NCI-H510A (cell line): ENCODE measurements around the gene MBTPS1.

Experiments used
- DNase-seq: peaks from one replicate; lab custom pipeline; 2025; lab: John Stamatoyannopoulos, UW

The MBTPS1 gene

DNA sequence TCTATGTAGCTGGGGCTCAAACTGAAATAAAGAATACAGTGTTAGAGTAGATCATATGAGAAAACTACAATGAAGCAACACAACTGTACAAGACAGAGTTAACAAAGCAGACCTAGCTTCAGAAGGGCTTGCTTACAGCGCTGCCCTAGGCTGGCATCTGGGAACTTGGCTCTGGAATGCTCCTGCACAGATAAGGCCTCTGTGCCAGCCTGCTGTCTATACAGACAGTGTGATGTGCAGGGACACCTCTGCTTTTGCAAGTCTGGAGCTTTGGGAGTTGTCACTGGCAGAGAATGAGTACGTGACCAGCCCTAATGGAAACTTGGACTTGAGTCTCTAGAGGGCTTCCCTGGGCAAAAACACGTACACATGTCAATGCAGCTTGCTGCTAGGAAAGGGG, 42.0 kb downstream of the MBTPS1 start:
- no peak for DNase-seq

DNA sequence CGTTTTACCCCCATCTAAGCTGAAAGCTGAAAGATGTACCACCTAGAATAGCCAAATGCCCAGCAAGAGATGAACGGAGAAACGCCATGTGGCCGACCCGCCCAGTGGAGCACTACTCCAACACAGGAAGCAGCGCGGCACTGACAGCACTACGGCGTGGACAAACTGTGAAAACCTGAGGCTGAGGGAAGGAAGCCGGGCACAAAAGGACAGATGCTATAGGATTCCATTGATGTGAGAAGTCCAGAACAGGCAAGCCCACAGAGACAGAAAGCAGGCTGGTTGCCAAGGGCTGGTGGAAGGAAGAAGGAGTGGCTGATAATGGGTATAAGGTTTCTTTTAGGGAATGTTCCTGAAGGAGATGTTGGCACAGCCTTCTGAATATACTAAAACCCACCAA, 44.7 kb downstream of the MBTPS1 start:
- no peak for DNase-seq

DNA sequence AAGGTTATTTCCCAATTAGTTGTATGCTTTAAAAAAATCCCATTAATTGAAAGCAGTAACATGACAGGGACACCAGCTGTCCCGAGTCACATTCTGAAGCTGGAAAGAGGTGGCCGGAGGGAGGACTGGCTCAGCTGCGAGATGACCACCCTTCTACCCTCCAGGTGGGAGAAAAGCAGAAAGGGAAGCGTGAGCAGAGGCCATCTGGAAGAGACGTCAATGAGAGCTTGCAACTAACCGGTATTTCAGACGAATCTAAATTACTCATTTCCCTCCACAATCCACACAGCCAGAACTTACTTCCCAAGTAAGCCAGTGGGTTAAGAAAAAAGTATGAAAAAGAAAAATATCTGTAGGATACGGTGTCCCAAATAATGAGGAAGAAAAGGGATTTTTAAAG, 45.6 kb downstream of the MBTPS1 start:
- DNase-seq: no peak

DNA sequence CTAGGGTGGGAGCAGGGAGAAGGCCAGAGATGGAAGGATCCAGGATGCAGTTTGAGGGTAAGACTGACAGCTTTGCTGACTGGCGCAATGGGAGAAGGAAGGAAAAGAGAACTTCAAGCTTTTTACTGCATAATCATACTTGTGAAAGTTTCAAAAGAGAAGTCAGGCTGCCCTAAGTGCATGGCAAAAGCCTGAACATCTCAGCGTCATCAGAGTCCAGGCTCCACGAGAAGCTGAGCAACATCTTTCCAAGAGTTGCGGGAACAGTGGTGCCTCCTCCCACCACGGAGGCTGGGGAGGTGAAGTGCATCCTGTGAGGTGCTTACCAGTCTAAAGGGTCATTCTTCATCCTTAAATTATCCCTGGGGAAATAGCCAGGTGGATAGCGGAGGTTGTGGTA, 47.2 kb downstream of the MBTPS1 start:
- DNase-seq: no peak

DNA sequence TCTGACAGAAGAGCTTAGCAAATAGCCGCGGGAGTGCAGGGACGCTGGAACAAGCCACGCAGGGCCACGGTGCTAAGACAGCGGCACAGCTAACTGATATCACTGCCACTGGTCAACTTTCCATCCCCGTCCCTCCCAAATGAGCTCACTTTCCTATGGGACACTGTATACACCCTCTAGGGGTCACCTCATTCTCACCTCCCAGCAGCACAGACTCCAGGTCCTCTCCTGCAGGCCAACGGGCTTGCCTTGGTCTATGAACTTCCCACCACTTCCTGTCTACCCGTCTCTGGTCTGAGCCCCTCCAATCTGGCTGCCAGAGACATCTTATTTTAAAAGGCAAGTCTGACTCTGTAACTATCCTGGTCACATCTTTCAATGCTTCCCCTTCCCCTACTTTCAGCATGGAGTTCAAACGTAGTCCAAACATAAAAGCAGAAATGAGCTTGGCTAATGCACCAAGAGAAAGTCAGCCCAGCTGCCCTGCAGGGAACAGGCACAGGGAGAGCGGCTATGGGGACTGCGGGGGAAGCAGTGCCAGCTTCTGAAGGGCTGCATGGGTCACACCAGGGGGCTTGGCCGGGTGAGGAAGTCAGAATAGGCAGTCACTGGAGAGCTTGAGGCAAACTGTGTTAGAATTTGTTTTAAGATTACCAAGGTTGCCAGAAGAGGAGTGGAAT, 47.8 kb downstream of the MBTPS1 start:
- DNase-seq: no peak

DNA sequence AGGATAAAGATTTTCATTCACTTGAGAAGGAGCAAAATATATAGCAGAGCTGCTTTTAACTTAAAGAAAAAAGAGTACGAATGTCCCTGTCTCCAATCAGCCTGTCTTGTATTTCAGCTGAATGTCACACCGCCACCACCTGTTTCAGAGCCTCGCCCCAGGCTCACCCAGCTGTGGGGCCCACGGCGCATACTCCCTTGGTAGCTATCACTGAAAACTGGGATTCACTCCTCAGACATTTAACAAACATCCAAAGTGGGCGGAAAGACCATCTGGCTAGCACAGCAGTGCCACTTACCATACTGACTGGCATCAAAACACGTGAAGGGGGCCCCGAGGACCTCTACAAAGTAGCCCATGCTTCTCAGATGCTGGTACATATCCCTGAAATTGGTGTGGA, 48.7 kb downstream of the MBTPS1 start:
- no peak for DNase-seq

DNA sequence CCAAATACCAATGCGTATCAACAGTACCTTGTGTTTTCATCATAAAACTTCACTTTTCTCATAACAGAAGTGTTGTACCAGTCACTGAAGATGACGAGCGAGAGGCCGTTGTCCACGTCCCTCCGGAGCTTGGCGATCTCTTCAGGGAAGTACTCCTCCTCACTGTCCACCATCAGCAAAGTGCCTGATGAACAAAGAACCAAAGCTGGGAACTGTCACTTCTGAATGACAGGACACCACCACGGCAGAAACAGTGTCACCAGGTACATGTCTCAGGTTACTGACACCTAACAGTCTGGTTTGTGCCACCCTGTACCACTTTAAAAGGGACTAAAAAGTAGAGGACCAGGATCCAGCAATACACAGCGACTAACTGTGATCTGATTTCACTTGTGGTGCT, 49.1 kb downstream of the MBTPS1 start:
- no peak for DNase-seq

DNA sequence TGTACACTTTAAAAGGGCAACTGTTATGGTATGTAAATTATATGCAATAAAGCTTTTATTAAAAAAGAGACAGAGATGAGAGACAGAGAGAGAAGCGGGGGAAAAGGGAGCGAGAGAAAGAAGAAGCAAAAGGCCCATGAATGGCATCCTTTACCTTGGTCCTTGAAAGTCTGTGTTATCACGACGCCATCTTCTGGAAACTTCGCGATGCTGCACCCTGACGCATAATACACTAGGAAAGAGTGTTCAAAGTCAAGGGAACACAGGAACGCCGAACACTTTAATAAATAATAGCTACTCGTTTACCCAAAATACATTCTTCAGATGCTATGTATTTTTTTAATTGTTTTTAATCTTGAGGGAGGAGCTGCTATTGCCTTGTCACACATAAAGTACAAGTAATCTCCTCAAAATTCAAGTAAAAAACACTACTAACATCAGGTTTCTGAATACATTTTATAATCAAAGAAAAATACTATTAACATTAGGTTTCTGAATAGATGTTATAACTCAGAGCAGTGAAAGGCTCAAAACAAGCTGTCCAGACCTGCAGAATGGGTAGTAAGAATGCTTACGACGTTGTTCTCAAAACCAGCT, 51.1 kb downstream of the MBTPS1 start:
- no peak for DNase-seq

DNA sequence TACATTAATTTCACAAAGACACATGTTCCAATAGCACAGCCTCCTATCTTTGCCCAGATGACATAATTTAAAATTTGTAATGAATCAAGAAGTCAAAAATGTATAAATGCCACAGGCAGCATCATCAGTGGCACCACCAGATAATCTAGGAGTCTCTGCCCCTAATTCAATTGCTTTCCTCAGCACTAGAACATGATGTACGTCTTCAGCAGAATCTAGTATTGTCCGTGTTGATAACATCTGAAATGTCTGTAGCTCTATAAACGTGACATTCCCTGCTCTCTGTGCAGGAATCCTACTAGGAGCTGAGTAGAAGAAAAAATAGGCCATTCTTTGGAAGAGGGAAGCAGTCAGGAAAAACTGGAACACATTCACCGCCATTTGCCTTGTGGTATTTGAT, 52.8 kb downstream of the MBTPS1 start:
- DNase-seq: no peak

DNA sequence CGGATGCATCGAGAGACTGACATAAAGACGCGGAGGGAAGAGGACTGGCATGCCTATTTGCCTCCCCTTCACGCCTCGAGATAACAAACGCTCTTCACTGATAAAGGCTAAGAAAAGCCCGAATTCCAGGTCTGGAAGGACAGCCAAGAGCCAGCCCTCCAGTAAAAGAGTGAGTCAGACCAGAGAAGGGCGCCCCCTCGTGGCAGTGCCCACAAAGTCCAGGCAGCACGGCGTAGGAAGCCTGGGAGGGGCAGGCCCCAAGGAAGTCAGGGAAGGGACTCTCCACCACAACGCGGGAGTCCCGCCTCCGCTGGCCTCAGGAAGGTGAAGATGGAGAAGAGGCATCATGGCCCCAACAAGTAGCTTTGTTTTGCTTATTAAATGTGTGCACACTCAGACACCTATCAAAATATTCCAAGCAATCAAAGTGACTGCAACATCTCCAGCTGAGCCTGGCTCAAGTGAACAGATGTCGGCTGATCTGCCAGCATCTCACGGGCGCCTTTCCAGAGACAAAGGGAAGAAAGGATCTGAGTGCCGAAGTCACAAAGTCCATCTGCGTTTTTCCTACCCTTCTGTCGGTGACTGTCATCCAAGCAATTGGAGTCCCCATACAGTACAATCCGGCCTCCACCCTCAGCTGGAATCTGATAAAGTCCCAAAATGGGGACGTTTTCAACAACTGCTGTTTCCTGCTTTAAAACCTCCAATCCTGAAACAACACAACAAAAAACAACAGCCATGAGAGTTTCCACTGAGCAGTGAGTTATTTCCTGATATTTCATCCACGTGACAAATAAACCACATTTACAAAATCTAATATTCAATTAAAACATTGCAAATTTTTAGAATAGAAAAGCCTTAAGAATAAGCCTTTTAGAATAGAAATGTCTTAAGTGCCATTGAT, 53.8 kb downstream of the MBTPS1 start:
- DNase-seq: no peak

DNA sequence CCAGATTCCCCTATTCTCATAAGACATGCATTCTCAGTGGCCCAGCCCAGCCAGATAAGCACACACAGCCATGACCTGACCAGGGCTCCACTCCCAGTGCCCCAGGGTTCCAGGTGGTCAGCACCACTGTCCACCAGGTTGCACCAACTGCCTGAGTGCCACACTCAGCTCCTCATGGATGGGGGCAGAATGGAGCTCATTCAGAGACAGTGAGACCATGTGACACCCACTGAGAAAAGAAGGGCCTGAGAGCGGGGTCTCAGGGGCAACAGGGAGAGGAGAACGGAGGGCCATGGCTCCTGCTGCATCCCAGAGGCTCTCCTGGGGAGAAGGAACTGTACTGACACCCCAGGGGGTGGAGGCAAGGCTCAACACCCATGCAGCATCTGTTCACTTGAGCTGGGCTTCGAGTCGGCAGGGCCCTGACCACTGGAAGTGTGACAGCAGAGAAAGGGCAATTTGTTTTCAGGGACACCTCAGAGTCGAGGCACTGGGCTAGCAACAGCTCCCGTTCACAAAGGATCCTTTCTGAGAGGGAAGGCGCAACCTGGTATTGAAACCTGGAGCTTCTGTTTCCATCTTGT, 55.4 kb downstream of the MBTPS1 start:
- DNase-seq: no peak

DNA sequence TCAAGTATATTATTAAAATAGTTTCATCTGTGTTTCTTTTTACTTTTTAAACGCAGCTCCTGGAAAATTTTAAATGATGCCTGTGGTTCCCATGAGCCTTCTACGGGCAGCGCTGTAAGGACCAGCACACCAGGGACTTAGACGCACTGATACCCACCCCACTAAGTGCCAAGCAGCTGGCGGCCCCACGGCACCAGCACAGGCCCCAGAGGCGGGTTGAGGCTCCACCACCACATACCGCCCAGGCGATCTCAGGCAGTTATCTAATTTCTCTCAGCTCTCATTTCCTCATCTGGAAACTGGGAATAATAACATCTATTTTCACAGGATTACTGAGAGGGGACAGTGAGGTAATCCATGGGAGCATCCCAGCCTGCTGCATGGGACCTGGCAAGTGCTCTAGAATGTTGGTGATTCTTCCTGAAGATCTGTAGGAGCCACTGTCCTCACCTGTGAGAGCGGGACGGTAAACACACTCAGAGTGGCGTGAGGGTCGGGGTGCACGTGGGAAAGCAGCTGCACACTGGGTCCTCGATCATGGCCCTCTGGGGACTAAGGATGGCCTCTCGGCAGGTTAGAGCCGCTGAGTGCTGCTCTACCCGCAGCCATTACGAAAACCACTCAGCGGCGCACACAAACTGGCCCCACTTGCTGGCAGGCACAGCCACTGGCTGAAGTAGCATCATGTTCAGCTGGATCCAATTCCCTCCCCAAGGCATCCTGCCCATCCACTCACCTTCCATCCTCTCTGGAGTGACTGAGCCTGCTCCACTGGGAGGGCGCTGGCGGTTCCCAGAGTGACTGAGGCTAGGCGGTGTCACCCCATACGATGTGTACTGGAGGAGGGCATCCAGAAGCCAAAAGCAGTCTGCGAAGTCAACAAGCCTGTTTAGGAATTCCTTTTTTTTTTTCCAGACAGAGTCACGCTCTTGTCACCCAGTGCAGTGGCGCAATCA, 56.5 kb downstream of the MBTPS1 start:
- DNase-seq: no peak

DNA sequence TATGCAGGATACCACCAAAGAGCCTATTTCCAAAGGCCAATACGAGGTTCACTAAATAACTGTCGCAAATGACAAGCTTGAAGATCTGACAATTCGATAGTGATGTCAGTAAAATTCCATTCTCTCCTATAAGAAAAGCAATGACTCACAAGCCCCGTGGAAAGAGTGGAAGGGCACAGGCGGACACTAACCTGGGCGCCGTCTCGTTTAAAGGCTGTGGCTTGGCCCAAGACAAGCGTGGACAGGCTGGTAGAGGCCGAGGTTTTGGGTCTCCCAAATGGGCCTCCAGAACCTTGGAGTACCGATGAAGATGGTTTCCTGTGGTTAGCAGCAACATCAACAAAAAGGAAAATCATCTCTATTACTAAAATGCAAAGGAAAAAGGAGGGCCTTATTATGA, 57.6 kb downstream of the MBTPS1 start:
- DNase-seq: no peak

DNA sequence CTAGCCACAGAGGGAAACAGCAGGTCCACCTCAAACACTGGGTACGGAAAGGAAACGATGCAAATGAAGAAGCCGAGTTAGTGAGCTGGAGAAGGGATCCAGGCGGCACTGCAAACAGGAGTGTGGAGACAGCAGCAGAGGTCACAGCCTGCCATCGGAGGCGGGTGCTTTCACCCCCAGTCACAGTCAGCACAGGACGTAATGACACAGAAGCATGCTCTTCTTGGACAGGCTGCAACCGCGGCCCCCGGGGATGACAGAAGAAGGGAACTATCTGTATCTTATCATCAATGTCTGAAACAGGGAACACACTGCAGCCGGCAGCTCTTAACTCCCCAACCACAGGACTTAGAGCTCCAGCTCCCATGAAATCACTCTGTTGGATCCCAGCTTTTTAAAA, 58.1 kb downstream of the MBTPS1 start:
- no peak for DNase-seq

DNA sequence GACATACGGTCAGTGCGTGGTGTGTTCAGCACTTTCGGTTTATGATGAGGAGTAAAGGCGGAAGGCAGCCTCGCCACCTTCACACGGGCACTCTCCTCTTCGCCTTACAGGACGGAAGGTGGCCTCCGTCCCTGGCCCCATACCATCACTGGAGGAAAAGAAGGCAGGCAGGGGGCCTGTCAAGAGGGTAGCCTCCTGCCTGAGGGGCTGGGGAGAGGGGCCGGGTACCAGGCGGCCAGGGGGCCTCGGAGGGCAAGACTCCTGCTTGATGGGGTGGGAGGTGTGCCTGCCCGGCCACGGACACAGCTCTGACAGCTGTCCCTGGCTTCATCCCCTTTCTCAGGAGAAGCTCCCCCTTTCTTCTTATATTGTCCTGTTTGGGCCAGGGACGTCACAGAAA, 58.5 kb downstream of the MBTPS1 start:
- no peak for DNase-seq

DNA sequence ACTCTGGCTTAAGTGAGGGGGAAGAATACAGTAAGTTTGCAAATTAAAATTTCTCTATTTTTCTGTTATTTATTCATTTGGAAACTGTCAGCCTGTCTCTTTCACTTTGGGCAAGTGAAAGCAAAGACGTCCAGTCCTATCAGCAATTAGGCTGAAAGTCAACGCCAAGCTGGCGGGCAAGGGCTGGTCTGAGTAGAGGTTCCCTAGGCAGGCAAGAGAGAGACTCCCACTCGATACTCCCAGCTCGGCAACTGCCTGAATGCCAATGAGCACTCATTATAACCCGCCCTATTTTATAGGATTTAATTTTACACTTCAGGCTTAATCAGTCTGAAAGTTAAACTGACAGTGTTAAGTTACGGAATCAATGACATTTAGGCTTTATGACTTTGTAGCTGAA, 59.8 kb downstream of the MBTPS1 start:
- no peak for DNase-seq

DNA sequence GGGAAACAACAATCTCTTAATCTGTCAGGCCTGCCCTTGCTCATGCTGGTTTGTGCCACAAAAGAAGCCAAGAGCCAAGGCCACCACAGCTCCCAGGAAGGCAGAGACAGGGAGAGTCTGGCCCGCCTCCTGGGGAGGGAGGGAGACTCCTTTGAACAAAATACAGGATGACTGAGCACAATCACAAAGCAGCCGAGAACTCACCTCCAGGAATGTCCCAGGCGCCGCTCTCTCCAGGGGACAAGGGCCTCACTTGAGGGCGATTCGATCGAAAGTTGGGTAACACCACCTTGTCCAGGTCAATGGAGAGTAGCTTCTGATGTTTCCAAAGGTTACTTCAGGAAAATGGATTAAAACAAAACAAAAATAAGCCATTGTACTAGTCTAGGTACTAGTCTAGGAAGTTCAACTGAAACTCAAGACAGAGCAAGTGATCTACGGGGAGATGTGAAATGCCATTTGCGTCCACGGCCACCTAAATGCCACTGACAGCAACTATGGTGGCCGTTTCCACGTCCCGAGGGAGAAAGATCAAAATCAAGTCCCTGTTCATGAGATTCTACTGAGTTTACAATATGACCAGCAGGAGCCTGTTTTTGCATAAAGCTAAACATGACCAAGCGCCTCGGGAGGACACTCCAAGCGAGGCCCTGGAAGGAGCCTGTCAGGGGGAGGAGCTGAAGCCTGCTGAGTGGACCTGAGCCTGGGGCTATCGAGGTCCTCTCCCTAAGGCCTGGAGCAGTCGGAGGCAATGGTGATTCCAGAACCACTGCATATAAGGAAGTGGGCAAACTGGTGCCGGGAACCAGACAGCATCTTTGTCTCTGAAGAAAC, 60.7 kb downstream of the MBTPS1 start:
- no peak for DNase-seq

DNA sequence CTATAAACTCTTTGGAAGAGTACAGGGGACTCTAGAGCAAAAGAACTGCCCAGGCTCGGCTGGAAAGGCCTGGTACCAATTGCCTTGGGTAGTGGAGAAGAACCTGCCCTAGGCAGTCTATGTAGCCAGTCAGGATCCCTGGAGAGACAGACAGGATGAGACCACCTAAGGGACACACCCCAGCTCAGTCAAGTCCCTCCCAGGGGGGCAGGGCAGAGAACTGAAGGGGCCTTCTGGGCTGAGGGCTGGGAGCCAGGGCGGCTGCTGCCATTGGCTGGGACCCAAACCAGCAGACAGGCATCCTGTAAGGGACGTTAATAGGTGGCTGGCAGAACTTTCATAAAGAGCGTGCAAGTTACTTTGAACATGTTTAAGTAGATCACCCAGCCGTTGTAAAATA, 61.4 kb downstream of the MBTPS1 start:
- no peak for DNase-seq

DNA sequence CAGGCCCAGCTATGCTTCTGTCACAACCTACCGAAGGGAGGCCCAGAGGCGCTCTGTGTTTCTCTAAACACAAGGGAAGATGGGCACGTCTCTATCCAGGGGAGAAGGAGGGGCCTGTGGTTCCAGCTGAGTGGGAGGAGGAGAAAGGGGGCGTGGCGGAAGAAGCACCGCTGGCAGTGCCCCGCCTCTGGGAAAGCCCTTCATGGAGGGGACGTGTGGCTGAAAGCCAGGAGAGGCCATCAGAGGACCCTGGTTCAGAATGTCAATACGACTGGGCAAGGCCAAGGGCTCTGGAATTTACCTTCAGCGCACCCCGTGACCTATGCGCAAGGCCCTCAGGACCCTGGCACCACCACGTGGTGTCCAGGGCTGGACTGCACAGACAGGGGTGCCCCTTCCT, 61.8 kb downstream of the MBTPS1 start:
- DNase-seq: no peak

DNA sequence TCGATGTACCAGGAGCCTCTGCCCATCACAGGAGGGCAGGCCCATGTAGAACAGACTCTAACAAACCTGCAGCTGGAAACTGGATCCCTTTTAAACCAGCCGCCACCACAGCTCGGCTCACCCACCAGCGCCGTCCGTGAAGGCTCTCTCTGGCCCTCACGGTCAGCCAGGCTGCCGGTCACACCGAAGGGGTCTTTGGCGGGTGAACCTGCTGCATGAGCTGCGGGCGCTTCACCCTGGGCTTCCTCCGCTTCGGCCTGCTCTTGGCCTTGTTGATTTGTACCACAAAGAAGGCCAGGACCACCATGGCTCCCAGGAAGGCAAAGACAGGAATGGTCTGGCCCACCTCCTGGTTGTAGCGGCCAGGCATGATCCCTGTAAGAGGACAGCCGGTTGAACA, 62.5 kb downstream of the MBTPS1 start:
- no peak for DNase-seq

DNA sequence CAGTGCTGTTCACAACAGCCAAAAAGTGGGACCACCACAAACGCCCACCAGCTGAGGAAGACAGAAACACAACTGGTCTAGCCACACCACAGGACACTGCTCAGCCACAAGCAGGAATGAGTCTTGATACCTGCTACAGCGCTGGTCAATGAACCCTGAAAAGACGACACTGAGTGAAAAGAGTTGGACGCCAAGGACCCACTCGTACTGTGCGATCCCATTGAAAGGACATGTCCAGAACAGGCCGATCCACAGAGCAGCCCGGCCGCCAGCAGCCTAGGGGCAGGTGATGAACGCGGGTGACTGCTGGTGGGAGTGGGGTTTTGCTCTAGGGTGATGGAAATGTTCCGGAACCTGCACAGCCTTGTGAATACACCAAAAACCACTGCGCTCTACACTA, 63.5 kb downstream of the MBTPS1 start:
- no peak for DNase-seq
